ENCODE measurements around the gene BRPF1.

- TF ChIP-seq EZH2 (IDR thresholded peaks at IDR 0.05; ENCODE audit: insufficient read depth, poor library complexity, severe bottlenecking), result no peak
- no peak for TF ChIP-seq EZH2phosphoT487 (IDR thresholded peaks at IDR 0.05; ENCODE audit: insufficient read depth, low read depth)
These were observed 14.0 kb downstream of the BRPF1 start for GRCh38 chr3:9745521-9745920.

Data from GM23248 (cell line).